Measurements from ENCODE around the gene DIO3. TPM values are rescaled to one million over a fixed set of nuclear protein-coding genes. Genes with fewer than 3 reads are reported as not detected.
A peak's percentile ranks its signal among the peaks of the same experiment; 100 is the strongest.

DIO3 gene
- total RNA-seq, 3 donors from 2014 or later = 1.3 to 5.1 (median 1.6) TPM

- TF ChIP-seq CTCF (IDR thresholded peaks at IDR 0.05) (no peak), POLR2AphosphoS5 (IDR thresholded peaks at IDR 0.05) (no peak), POLR2A (IDR thresholded peaks at IDR 0.05) (no peak)
- no peak for DNase-seq (ENCODE audit: low spot score in 2 of 2)
Measured at GRCh38 chr14:101595349-101595748, 34.1 kb downstream of the DIO3 start.

GRCh38 chr14:101595887-101596721 is 34.8 kb downstream of the DIO3 start:
- TF ChIP-seq POLR2A (IDR thresholded peaks at IDR 0.05) = no peak
- TF ChIP-seq CTCF (IDR thresholded peaks at IDR 0.05) = no peak
- no peak for TF ChIP-seq POLR2AphosphoS5 (IDR thresholded peaks at IDR 0.05)
- DNase-seq (ENCODE audit: low spot score in 2 of 2) = no peak
- H3K27ac ChIP-seq = no peak overlapping the region

More at GRCh38 chr14:101595349-101595748, 34.1 kb downstream of the DIO3 start:
- Histone ChIP-seq H3K4me3 (no peak overlapping the region), H3K27me3 (no peaks in the 10 kb centered on the region), H3K4me1 (no peaks in the 10 kb centered on the region), H3K9me3 (peaks cover 0 to 5% of the 10 kb centered on the region in 2 donors), H3K36me3 (no peaks in the 10 kb centered on the region), H3K27ac (no peak overlapping the region)
- intact Hi-C loops (cut with DNase I; ENCODE audit: low total_unique reads) = no loop called here

GRCh38 chr14:101596742-101597141 is 35.4 kb downstream of the DIO3 start:
- no peak for TF ChIP-seq POLR2AphosphoS5 (IDR thresholded peaks at IDR 0.05)
- TF ChIP-seq POLR2A (IDR thresholded peaks at IDR 0.05) = no peak
- TF ChIP-seq CTCF (IDR thresholded peaks at IDR 0.05) = no peak
- no peaks in the 10 kb centered on the region for H3K4me1 ChIP-seq
- DNase-seq (ENCODE audit: low spot score in 2 of 2) = no peak
- H3K4me3 ChIP-seq = no peak overlapping the region
- no peak overlapping the region for H3K27ac ChIP-seq
- H3K27me3 ChIP-seq = no peaks in the 10 kb centered on the region
- intact Hi-C loops (cut with DNase I; ENCODE audit: low total_unique reads) = no loop called here
- H3K36me3 ChIP-seq = no peaks in the 10 kb centered on the region
- H3K9me3 ChIP-seq = peaks cover 0 to 5% of the 10 kb centered on the region in 2 donors

More at GRCh38 chr14:101595887-101596721, 34.8 kb downstream of the DIO3 start:
- Histone ChIP-seq H3K27me3 (no peaks in the 10 kb centered on the region), H3K9me3 (peaks cover 0 to 5% of the 10 kb centered on the region in 2 donors), H3K4me1 (no peaks in the 10 kb centered on the region), H3K36me3 (no peaks in the 10 kb centered on the region), H3K4me3 (no peak overlapping the region)
- intact Hi-C loops (cut with DNase I; ENCODE audit: low total_unique reads) = no loop called here

GRCh38 chr14:101598159-101598558 is 36.9 kb downstream of the DIO3 start:
- DNase-seq (ENCODE audit: low spot score in 2 of 2) = peak in 1 of 2 donors; percentile 41
- TF ChIP-seq POLR2AphosphoS5 (IDR thresholded peaks at IDR 0.05) (no peak), CTCF (IDR thresholded peaks at IDR 0.05) (no peak), POLR2A (IDR thresholded peaks at IDR 0.05) (no peak)
- H3K36me3 ChIP-seq = no peaks in the 10 kb centered on the region
- H3K4me3 ChIP-seq = no peak overlapping the region
- no peak overlapping the region for H3K27ac ChIP-seq
- intact Hi-C loops (cut with DNase I; ENCODE audit: low total_unique reads) = no loop called here
- no peaks in the 10 kb centered on the region for H3K27me3 ChIP-seq
- H3K4me1 ChIP-seq = no peaks in the 10 kb centered on the region
- peaks cover 0 to 5% of the 10 kb centered on the region in 2 donors for H3K9me3 ChIP-seq

- no peak overlapping the region for H3K27ac ChIP-seq
- H3K4me1 ChIP-seq = no peaks in the 10 kb centered on the region
- H3K36me3 ChIP-seq = no peaks in the 10 kb centered on the region
- intact Hi-C loops (cut with DNase I; ENCODE audit: low total_unique reads) = no loop called here
- peaks cover 0 to 2% of the 10 kb centered on the region in 2 donors for H3K9me3 ChIP-seq
- TF ChIP-seq POLR2AphosphoS5 (IDR thresholded peaks at IDR 0.05) = no peak
- TF ChIP-seq CTCF (IDR thresholded peaks at IDR 0.05) = no peak
- TF ChIP-seq POLR2A (IDR thresholded peaks at IDR 0.05) = no peak
- H3K4me3 ChIP-seq = no peak overlapping the region
- DNase-seq (ENCODE audit: low spot score in 2 of 2) = peak in 1 of 2 donors; percentile 37
- no peaks in the 10 kb centered on the region for H3K27me3 ChIP-seq
Measured at GRCh38 chr14:101598571-101599233, 37.4 kb downstream of the DIO3 start.

Measured in breast epithelium (tissue), 4 donors.